SK-N-SH treated with all-trans-retinoic acid at 6 μM for 48 hours (cell line): ENCODE results near the gene STK11.

Source experiments
- ATAC-seq: fragments of 200-7000 bp; cut with Tn5 transposase; 3 replicates; pipeline ENCODE4 v1.9.1; 2020; ENCODE audit warnings: mild to moderate bottlenecking, moderate library complexity
- ARNTL ChIP-seq: fragments of 450-650 bp; formaldehyde crosslinking; IDR thresholded peaks from 2 replicates; pipeline ENCODE4 v1.5.0; 2020; ENCODE audit warnings: low read depth, mild to moderate bottlenecking, moderate library complexity, borderline replicate concordance
- BACH2 ChIP-seq: fragments of 250-450 bp; sonication (Bioruptor Pico); IDR thresholded peaks from 2 replicates; pipeline ENCODE4 v1.9.0; 2021; ENCODE audit warnings: mild to moderate bottlenecking, borderline replicate concordance
- CSDC2 ChIP-seq: fragments of 250-450 bp; sonication (Bioruptor Pico); IDR thresholded peaks from 2 replicates; pipeline ENCODE4 v1.5.0; 2020; ENCODE audit warnings: mild to moderate bottlenecking, moderate library complexity
- ESRRG ChIP-seq: fragments of 250-450 bp; sonication (Bioruptor Pico); IDR thresholded peaks from 2 replicates; pipeline ENCODE4 v1.6.1; 2021; ENCODE audit warnings: mild to moderate bottlenecking
- GLIS3 ChIP-seq: fragments of 250-450 bp; sonication (Bioruptor Pico); IDR thresholded peaks from 2 replicates; pipeline ENCODE4 v1.5.0; 2020; ENCODE audit warnings: mild to moderate bottlenecking, moderate library complexity
- PPARA ChIP-seq: fragments of 250-450 bp; sonication (Bioruptor Pico); IDR thresholded peaks from 2 replicates; pipeline ENCODE4 v1.5.0; 2020; ENCODE audit warnings: mild to moderate bottlenecking, borderline replicate concordance
- SNAI2 ChIP-seq: fragments of 250-450 bp; sonication (Bioruptor Pico); IDR thresholded peaks from 2 replicates; pipeline ENCODE4 v1.5.0; 2020; ENCODE audit warnings: mild to moderate bottlenecking, moderate library complexity
- TCF4 ChIP-seq: fragments of 250-450 bp; sonication (Bioruptor Pico); IDR thresholded peaks from 2 replicates; pipeline ENCODE4 v1.8.0; 2021; ENCODE audit warnings: mild to moderate bottlenecking, moderate library complexity, borderline replicate concordance
- ZC3H10 ChIP-seq: fragments of 250-450 bp; sonication (Bioruptor Pico); IDR thresholded peaks from 2 replicates; pipeline ENCODE4 v1.5.1; 2021; ENCODE audit warnings: mild to moderate bottlenecking, moderate library complexity
- ZFP3 ChIP-seq: fragments of 250-450 bp; sonication (Bioruptor Pico); IDR thresholded peaks from 2 replicates; pipeline ENCODE4 v1.5.0; 2020; ENCODE audit warnings: mild to moderate bottlenecking, moderate library complexity
- ZFP30 ChIP-seq: fragments of 450-650 bp; formaldehyde crosslinking; IDR thresholded peaks from 2 replicates; pipeline ENCODE4 v1.5.0; 2022; ENCODE audit warnings: mild to moderate bottlenecking, moderate library complexity
- ZNF565 ChIP-seq: fragments of 450-650 bp; formaldehyde crosslinking; conservative IDR thresholded peaks from 2 replicates; pipeline ENCODE4 v1.5.0; 2020; ENCODE audit warnings: low read depth, mild to moderate bottlenecking, moderate library complexity
- ZNF70 ChIP-seq: fragments of 450-650 bp; formaldehyde crosslinking; IDR thresholded peaks from 2 replicates; pipeline ENCODE4 v1.5.0; 2020; ENCODE audit warnings: mild to moderate bottlenecking, moderate library complexity
- ZNF8 ChIP-seq: fragments of 450-650 bp; formaldehyde crosslinking; IDR thresholded peaks from 2 replicates; pipeline ENCODE4 v1.5.0; 2020; ENCODE audit warnings: mild to moderate bottlenecking, moderate library complexity
- TF ChIP-seq, protein P1 (sequence below): fragments of 250-450 bp; sonication (Bioruptor Pico); IDR thresholded peaks from 2 replicates; pipeline ENCODE4 v1.8.0; 2021; ENCODE audit warnings: low read depth, mild to moderate bottlenecking, moderate library complexity, borderline replicate concordance
- TF ChIP-seq, protein P2 (sequence below): fragments of 250-450 bp; sonication (Bioruptor Pico); IDR thresholded peaks from 2 replicates; pipeline ENCODE4 v1.5.1; 2020; ENCODE audit warnings: low read depth, mild to moderate bottlenecking, moderate library complexity
- TF ChIP-seq, protein P3 (sequence below): fragments of 250-450 bp; sonication (Bioruptor Pico); IDR thresholded peaks from 2 replicates; pipeline ENCODE4 v1.5.1; 2021; ENCODE audit warnings: mild to moderate bottlenecking, moderate library complexity
- TF ChIP-seq, protein P4 (sequence below): fragments of 250-450 bp; sonication (Bioruptor Pico); IDR thresholded peaks from 2 replicates; pipeline ENCODE4 v1.5.0; 2020; ENCODE audit warnings: mild to moderate bottlenecking, moderate library complexity
- TF ChIP-seq, protein P5 (sequence below): fragments of 250-450 bp; sonication (Bioruptor Pico); IDR thresholded peaks from 2 replicates; pipeline ENCODE4 v1.8.0; 2020; ENCODE audit warnings: mild to moderate bottlenecking, moderate library complexity, borderline replicate concordance

The STK11 gene

DNA sequence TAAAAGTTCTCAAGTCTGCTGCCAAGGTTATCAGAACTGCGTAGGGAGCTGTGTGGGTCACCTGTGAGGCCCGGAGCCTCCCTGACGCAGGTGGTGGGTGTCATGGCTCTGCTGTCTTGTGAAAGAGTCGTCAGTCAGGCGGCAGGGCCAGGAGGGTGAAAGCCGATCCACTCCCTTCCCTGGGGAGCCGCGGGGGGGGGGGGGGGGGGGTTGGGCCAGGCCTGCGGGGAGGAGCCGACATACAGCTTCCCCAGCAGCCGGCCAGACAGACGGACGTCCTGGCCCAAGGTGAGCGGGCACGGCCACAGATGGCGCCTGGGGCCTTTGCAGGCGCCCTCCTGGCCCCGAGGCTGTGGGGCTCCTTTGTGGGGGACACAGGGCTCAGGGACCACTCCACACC lies 43.9 kb upstream of the STK11 start:
- no peak for ATAC-seq
- TF ChIP-seq, protein P1, sequence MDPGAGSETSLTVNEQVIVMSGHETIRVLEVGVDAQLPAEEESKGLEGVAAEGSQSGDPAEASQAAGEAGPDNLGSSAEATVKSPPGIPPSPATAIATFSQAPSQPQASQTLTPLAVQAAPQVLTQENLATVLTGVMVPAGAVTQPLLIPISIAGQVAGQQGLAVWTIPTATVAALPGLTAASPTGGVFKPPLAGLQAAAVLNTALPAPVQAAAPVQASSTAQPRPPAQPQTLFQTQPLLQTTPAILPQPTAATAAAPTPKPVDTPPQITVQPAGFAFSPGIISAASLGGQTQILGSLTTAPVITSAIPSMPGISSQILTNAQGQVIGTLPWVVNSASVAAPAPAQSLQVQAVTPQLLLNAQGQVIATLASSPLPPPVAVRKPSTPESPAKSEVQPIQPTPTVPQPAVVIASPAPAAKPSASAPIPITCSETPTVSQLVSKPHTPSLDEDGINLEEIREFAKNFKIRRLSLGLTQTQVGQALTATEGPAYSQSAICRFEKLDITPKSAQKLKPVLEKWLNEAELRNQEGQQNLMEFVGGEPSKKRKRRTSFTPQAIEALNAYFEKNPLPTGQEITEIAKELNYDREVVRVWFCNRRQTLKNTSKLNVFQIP: no peak
- TF ChIP-seq CSDC2 (CRISPR knock-in tag): no peak
- TF ChIP-seq GLIS3 (CRISPR knock-in tag): no peak
- no peak for TF ChIP-seq ZNF565 (CRISPR knock-in tag)
- no peak for TF ChIP-seq ZFP3 (CRISPR knock-in tag)
- TF ChIP-seq, protein P2, sequence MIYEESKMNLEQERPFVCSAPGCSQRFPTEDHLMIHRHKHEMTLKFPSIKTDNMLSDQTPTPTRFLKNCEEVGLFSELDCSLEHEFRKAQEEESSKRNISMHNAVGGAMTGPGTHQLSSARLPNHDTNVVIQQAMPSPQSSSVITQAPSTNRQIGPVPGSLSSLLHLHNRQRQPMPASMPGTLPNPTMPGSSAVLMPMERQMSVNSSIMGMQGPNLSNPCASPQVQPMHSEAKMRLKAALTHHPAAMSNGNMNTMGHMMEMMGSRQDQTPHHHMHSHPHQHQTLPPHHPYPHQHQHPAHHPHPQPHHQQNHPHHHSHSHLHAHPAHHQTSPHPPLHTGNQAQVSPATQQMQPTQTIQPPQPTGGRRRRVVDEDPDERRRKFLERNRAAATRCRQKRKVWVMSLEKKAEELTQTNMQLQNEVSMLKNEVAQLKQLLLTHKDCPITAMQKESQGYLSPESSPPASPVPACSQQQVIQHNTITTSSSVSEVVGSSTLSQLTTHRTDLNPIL (CRISPR knock-in tag): no peak
- TF ChIP-seq BACH2: no peak
- no peak for TF ChIP-seq SNAI2
- TF ChIP-seq ESRRG (CRISPR knock-in tag): no peak
- no peak for TF ChIP-seq ARNTL

DNA sequence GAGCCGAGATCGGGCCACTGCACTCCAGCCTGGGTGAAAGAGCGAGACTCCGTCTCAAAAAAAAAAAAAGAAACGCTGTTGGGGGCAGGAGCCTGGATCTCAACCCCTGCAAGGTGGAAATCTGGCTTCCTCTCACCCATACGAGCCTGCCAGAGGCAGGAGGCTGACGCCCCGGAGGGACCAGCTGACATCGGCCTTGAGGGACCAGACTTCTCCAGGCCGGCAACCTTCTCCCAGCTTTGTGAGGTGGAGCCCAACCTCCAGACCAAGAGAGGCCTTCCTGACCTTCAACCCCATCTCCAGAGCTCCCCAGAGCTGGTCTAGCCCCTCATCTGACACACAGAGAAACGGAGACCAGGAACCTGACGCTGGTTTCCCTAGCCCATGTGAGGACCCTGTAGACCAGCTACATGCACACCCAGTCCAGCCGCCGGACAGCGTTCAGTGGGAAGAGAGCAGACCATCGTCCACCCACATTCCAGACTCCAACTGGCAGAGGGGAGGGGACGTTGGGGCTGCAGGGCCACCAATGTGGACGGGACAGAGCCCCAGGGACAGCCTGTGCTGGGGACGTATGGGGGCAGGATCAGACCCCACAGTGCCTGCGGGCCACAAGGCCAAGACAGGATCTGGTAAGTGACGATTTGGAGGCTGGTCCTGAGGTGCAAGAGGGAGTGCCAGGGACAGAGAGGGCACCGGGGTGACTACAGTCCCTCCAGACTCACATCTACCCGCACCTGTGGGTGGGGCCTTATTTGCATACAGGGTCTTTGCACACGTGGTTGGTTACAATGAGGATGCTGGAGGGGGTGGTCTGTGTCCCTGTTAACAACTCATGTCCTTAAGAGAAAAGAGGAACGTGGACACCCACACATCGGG lies 42.9 kb upstream of the STK11 start:
- no peak for ATAC-seq
- TF ChIP-seq, protein P3, sequence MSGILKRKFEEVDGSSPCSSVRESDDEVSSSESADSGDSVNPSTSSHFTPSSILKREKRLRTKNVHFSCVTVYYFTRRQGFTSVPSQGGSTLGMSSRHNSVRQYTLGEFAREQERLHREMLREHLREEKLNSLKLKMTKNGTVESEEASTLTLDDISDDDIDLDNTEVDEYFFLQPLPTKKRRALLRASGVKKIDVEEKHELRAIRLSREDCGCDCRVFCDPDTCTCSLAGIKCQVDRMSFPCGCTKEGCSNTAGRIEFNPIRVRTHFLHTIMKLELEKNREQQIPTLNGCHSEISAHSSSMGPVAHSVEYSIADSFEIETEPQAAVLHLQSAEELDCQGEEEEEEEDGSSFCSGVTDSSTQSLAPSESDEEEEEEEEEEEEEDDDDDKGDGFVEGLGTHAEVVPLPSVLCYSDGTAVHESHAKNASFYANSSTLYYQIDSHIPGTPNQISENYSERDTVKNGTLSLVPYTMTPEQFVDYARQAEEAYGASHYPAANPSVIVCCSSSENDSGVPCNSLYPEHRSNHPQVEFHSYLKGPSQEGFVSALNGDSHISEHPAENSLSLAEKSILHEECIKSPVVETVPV (CRISPR knock-in tag): no peak
- no peak for TF ChIP-seq ZFP30 (CRISPR knock-in tag)
- no peak for TF ChIP-seq ZC3H10 (CRISPR knock-in tag)
- TF ChIP-seq ZNF70: no peak
- TF ChIP-seq TCF4: no peak
- no peak for TF ChIP-seq ZNF565 (CRISPR knock-in tag)
- no peak for TF ChIP-seq ESRRG (CRISPR knock-in tag)
- no peak for TF ChIP-seq ZNF8 (CRISPR knock-in tag)
- TF ChIP-seq SNAI2: no peak
- TF ChIP-seq, protein P4, sequence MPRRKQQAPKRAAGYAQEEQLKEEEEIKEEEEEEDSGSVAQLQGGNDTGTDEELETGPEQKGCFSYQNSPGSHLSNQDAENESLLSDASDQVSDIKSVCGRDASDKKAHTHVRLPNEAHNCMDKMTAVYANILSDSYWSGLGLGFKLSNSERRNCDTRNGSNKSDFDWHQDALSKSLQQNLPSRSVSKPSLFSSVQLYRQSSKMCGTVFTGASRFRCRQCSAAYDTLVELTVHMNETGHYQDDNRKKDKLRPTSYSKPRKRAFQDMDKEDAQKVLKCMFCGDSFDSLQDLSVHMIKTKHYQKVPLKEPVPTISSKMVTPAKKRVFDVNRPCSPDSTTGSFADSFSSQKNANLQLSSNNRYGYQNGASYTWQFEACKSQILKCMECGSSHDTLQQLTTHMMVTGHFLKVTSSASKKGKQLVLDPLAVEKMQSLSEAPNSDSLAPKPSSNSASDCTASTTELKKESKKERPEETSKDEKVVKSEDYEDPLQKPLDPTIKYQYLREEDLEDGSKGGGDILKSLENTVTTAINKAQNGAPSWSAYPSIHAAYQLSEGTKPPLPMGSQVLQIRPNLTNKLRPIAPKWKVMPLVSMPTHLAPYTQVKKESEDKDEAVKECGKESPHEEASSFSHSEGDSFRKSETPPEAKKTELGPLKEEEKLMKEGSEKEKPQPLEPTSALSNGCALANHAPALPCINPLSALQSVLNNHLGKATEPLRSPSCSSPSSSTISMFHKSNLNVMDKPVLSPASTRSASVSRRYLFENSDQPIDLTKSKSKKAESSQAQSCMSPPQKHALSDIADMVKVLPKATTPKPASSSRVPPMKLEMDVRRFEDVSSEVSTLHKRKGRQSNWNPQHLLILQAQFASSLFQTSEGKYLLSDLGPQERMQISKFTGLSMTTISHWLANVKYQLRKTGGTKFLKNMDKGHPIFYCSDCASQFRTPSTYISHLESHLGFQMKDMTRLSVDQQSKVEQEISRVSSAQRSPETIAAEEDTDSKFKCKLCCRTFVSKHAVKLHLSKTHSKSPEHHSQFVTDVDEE (CRISPR knock-in tag): no peak
- TF ChIP-seq GLIS3 (CRISPR knock-in tag): no peak

DNA sequence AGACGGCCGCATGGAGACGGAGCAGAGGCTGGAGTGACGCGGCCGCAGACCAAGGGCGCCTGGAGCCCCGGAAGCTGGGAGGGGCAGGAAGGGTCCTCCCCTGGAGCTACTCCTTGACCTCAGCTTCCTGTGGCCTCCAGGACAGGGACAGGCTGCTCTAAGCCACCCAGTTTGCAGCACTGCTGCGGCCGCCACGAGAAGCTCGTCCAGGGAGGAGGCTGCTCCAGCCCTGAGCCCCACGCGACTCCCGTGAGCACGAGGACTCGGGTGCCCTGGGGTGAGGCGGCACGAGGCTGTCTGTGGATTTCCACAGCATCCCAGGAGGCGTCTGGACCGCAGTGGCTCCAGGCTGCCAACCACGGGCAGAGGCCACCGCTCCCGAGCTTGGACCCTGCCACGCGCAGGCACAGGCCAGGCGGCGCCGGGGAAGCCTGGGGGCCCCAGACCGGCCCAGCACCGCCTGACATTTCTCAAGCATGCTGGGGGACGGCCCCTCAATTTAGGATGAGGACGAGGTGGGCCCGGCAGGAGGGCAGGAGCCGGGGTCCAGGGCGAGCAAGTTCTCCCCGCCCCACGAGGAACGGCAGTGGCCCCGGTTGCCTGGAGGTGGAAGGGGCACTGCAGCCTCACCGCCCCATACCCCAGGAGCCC lies 42.2 kb upstream of the STK11 start:
- TF ChIP-seq, protein P3 (CRISPR knock-in tag): no peak
- TF ChIP-seq ZNF8 (CRISPR knock-in tag) (no peak), PPARA (no peak), ZC3H10 (CRISPR knock-in tag) (no peak), ZFP3 (CRISPR knock-in tag) (no peak), ZNF70 (no peak)
- TF ChIP-seq, protein P5, sequence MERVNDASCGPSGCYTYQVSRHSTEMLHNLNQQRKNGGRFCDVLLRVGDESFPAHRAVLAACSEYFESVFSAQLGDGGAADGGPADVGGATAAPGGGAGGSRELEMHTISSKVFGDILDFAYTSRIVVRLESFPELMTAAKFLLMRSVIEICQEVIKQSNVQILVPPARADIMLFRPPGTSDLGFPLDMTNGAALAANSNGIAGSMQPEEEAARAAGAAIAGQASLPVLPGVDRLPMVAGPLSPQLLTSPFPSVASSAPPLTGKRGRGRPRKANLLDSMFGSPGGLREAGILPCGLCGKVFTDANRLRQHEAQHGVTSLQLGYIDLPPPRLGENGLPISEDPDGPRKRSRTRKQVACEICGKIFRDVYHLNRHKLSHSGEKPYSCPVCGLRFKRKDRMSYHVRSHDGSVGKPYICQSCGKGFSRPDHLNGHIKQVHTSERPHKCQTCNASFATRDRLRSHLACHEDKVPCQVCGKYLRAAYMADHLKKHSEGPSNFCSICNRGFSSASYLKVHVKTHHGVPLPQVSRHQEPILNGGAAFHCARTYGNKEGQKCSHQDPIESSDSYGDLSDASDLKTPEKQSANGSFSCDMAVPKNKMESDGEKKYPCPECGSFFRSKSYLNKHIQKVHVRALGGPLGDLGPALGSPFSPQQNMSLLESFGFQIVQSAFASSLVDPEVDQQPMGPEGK (CRISPR knock-in tag): no peak
- TF ChIP-seq, protein P2 (CRISPR knock-in tag): no peak
- ATAC-seq: no peak
